ENCODE measurements around the gene SYT5. TPM values are rescaled to one million over a fixed set of nuclear protein-coding genes. Genes with fewer than 3 reads are reported as not detected.

The SYT5 gene
- total and polyA plus RNA-seq, 2 of the 13 experiments (the other 11 are each of a cell fraction or from before 2014, with no cell fraction given), result not detected

GRCh38 chr19:55228403-55229031 is 48.4 kb upstream of the SYT5 start, which contains the start of gene TMEM86B (continued):
- TF ChIP-seq ZNF512B (CRISPR knock-in tag; IDR thresholded peaks at IDR 0.05; ENCODE audit: borderline replicate concordance), result no peak
- no peak for TF ChIP-seq ZNF33A (CRISPR knock-in tag; IDR thresholded peaks at IDR 0.05; ENCODE audit: borderline replicate concordance)
- 0 out of 2 replicates have a peak, but pooled peaks have one; percentile 3 for TF ChIP-seq TFAP4 (IDR thresholded peaks at IDR 0.05; ENCODE audit: borderline replicate concordance, low read depth)
- TF ChIP-seq ZNF343 (CRISPR knock-in tag; IDR thresholded peaks at IDR 0.05), result 0 out of 2 replicates have a peak, but pooled peaks have one; percentile 40
- peak; percentile 83 for TF ChIP-seq HINFP (CRISPR knock-in tag; IDR thresholded peaks at IDR 0.05; ENCODE audit: low read depth)
- 0 out of 2 replicates have a peak, but pooled peaks have one; percentile 51 for TF ChIP-seq ZNF543 (CRISPR knock-in tag; IDR thresholded peaks at IDR 0.05)
- TF ChIP-seq MIER3 (CRISPR knock-in tag; IDR thresholded peaks at IDR 0.05; ENCODE audit: borderline replicate concordance), result no peak
- TF ChIP-seq ELF3 (CRISPR knock-in tag; IDR thresholded peaks at IDR 0.05), result peak; percentile 62; the same call in 1 of the 2 replicates
- no peak for TF ChIP-seq NRL (CRISPR knock-in tag; IDR thresholded peaks at IDR 0.05; ENCODE audit: borderline replicate concordance)
- TF ChIP-seq REPIN1 (CRISPR knock-in tag; IDR thresholded peaks at IDR 0.05; ENCODE audit: borderline replicate concordance, low read depth), result peak; percentile 78; the same call in 1 of the 2 replicates
- no peak for TF ChIP-seq MYNN (CRISPR knock-in tag; IDR thresholded peaks at IDR 0.05; ENCODE audit: low read depth)
- TF ChIP-seq SP4 (CRISPR knock-in tag; IDR thresholded peaks at IDR 0.05), result peak; percentile 12; the same call in 1 of the 2 replicates
- peak; percentile 78 for TF ChIP-seq PHF21A (CRISPR knock-in tag; IDR thresholded peaks at IDR 0.05)
- peak; percentile 86 for TF ChIP-seq AGO2 (optimal IDR thresholded peaks at IDR 0.05; ENCODE audit: low read depth, low read length)
- TF ChIP-seq ZNF513 (CRISPR knock-in tag; conservative IDR thresholded peaks at IDR 0.05), result no peak
- 0 out of 2 replicates have a peak, but pooled peaks have one; percentile 62 for TF ChIP-seq ZNF30 (CRISPR knock-in tag; IDR thresholded peaks at IDR 0.05)
- no peak for TF ChIP-seq ATF5 (CRISPR knock-in tag; IDR thresholded peaks at IDR 0.05; ENCODE audit: low read depth)
- TF ChIP-seq GABPB1 (CRISPR knock-in tag; IDR thresholded peaks at IDR 0.05), result peak; percentile 35; the same call in 1 of the 2 replicates
- TF ChIP-seq ETV6 (CRISPR knock-in tag; conservative IDR thresholded peaks at IDR 0.05), result no peak
- peak; percentile 81 for TF ChIP-seq ZFX (CRISPR knock-in tag; IDR thresholded peaks at IDR 0.05; ENCODE audit: low read depth)
- no peak for TF ChIP-seq SP1 (IDR thresholded peaks at IDR 0.05)
- 0 out of 2 replicates have a peak, but pooled peaks have one; percentile 35 for TF ChIP-seq SP1 (CRISPR knock-in tag; IDR thresholded peaks at IDR 0.05)
